ENCODE data around the gene HP1BP3. TPM values are rescaled to one million over a fixed set of nuclear protein-coding genes. Genes with fewer than 3 reads are reported as not detected.

The HP1BP3 gene
- total and polyA plus RNA-seq, 4 donors = 34.8 to 115 (median 72.7) TPM

- 92% methylated on average over 1 of the region's 1 CpG for WGBS
These were observed 84.7 kb downstream of the HP1BP3 start for GRCh38 chr1:20702416-20702815.

More at GRCh38 chr1:20702416-20702815, 84.7 kb downstream of the HP1BP3 start:
- no peak overlapping the region for H3K4me3 ChIP-seq (ENCODE audit: low read depth in 1 of 3, low read length in 3 of 3)
- no peaks in the 10 kb centered on the region for H3K27me3 ChIP-seq (ENCODE audit: control insufficient read depth in 4 of 4, insufficient read depth in 4 of 4, low read length in 3 of 4)
- H3K27ac ChIP-seq (ENCODE audit: low read depth in 1 of 2, low read length in 2 of 2) = no peak overlapping the region
- DNase-seq (ENCODE audit: low spot score) = no peak
- TF ChIP-seq CTCF (IDR thresholded peaks at IDR 0.05; ENCODE audit: low read depth, low read length, missing input control) (no peak), HNF4G (IDR thresholded peaks at IDR 0.05) (no peak), GABPA (IDR thresholded peaks at IDR 0.05 in 1 of 2, conservative IDR thresholded peaks at IDR 0.05 in 1 of 2) (no peak), JUND (IDR thresholded peaks at IDR 0.05) (no peak), EGR1 (IDR thresholded peaks at IDR 0.05; ENCODE audit: low read depth in 2 of 2) (no peak), MAX (IDR thresholded peaks at IDR 0.05) (no peak), SP1 (IDR thresholded peaks at IDR 0.05) (no peak), FOXA2 (IDR thresholded peaks at IDR 0.05) (no peak), RAD21 (IDR thresholded peaks at IDR 0.05) (no peak), ATF3 (IDR thresholded peaks at IDR 0.05) (no peak), FOXA1 (IDR thresholded peaks at IDR 0.05) (no peak), NR2F2 (IDR thresholded peaks at IDR 0.05) (no peak), RXRA (IDR thresholded peaks at IDR 0.05) (no peak), HNF4A (conservative IDR thresholded peaks at IDR 0.05) (no peak), YY1 (IDR thresholded peaks at IDR 0.05) (no peak), ZBTB33 (IDR thresholded peaks at IDR 0.05) (no peak)
- TF ChIP-seq, protein P1, sequence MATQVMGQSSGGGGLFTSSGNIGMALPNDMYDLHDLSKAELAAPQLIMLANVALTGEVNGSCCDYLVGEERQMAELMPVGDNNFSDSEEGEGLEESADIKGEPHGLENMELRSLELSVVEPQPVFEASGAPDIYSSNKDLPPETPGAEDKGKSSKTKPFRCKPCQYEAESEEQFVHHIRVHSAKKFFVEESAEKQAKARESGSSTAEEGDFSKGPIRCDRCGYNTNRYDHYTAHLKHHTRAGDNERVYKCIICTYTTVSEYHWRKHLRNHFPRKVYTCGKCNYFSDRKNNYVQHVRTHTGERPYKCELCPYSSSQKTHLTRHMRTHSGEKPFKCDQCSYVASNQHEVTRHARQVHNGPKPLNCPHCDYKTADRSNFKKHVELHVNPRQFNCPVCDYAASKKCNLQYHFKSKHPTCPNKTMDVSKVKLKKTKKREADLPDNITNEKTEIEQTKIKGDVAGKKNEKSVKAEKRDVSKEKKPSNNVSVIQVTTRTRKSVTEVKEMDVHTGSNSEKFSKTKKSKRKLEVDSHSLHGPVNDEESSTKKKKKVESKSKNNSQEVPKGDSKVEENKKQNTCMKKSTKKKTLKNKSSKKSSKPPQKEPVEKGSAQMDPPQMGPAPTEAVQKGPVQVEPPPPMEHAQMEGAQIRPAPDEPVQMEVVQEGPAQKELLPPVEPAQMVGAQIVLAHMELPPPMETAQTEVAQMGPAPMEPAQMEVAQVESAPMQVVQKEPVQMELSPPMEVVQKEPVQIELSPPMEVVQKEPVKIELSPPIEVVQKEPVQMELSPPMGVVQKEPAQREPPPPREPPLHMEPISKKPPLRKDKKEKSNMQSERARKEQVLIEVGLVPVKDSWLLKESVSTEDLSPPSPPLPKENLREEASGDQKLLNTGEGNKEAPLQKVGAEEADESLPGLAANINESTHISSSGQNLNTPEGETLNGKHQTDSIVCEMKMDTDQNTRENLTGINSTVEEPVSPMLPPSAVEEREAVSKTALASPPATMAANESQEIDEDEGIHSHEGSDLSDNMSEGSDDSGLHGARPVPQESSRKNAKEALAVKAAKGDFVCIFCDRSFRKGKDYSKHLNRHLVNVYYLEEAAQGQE (IDR thresholded peaks at IDR 0.05) = no peak
- no peaks in the 10 kb centered on the region for H3K9me3 ChIP-seq (ENCODE audit: control insufficient read depth in 4 of 4, low read length in 3 of 4)
- no peak overlapping the region for H3K9ac ChIP-seq (ENCODE audit: low read depth in 1 of 2, low read length in 2 of 2)
- H3K36me3 ChIP-seq (ENCODE audit: control insufficient read depth in 4 of 4, insufficient read depth in 3 of 4, low read depth in 1 of 4, low read length in 3 of 4) = no peaks in the 10 kb centered on the region
- no peaks in the 10 kb centered on the region for H3K4me1 ChIP-seq (ENCODE audit: control insufficient read depth in 4 of 4, insufficient read depth in 4 of 4, low read length in 3 of 4)
